GM04503 (cell line): Measurements from ENCODE around the gene NTM.

Experiments used
- DNase-seq: peaks from one replicate; pipeline ENCODE4 v3.0.0-alpha.2; 2012; ENCODE audit warnings: low read depth

NTM gene

DNA sequence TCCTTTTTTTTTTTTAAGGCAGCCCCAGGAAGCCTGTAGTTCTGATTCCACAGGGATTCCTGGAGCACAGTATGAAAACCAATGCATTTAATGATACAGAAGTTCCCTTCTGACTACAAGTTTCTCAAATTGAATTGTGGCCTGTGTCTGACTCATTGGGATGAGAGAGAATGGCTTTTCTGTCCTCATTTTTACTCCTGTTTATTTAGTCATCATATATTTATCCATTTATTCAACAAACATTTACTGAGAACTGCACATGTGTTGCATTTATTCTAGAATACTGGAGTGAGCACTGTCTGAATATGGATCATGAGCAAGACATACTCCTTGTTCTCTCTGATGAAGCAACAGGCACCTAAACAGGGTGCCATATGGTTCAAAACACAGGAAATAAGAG lies 231.2 kb downstream of the NTM start:
- DNase-seq = no peak

- no peak for DNase-seq
Measured at GRCh38 chr11:131602431-131602830, 232.0 kb downstream of the NTM start.

GRCh38 chr11:131606811-131607335 lies 236.5 kb downstream of the NTM start:
- no peak for DNase-seq

DNA sequence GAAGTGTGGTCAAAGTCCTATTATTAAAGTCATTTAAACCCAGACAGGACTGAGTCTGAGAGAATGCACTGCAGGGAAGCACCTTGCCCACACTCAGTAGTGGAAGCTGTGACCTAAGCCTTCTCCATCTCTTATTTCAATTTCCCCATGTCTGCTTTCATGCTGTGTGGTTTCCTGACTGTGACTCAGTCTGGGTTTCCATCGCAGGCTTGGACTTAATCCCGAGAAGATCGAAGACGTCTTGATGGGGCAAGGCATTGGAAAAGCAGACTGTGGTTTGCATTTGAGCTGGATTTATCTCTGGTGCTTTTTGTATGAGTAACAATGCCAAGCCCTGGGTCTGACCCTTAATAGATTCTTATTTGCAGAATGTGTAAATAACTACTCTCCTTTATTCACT lies 238.9 kb downstream of the NTM start:
- DNase-seq = peak; percentile 89

- no peak for DNase-seq
Measured at GRCh38 chr11:131609921-131610320, 239.5 kb downstream of the NTM start.

GRCh38 chr11:131611322-131611721 lies 240.9 kb downstream of the NTM start:
- DNase-seq = no peak

GRCh38 chr11:131612533-131612932 lies 242.1 kb downstream of the NTM start:
- DNase-seq = no peak

DNA sequence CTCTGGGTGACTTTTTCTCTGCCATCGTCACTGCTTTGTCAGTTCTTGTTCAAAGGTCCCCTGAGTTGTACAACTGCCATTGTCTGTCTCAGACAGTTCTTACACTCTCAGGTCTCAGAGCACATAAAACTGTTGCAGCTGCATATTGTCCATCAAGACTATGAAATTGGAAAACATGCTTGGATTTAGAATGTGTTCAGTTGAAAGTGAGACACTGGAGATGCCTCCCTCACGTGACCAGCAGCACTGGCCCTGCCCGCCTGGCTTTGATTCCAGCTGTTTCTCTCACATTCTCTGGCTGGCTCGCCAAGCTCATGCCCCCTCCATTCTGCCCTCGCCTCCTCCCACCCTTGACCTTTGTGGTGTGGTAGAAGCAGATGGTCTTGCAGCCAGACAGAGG lies 244.2 kb downstream of the NTM start:
- no peak for DNase-seq

DNA sequence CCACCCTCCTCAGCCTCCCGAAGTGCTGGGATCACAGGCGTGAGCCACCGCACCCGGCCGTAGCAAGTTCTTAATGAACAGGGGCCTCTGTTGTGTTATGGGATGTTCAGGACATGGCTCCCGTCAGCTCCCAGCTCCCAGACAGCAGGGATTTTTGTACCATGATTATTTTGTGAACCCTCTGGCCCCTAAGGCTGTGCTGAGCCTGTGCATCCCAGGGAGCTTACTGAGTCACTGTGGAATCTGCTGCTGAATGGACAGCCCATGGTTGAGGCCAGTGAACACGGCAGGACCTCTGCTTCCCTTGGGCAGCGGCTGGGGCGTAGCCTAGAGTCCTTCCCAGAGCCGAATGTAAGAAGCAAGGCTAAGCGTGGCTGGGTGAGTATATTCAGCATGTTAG lies 245.2 kb downstream of the NTM start:
- DNase-seq = no peak

GRCh38 chr11:131616481-131617140 lies 246.2 kb downstream of the NTM start:
- DNase-seq = no peak

DNA sequence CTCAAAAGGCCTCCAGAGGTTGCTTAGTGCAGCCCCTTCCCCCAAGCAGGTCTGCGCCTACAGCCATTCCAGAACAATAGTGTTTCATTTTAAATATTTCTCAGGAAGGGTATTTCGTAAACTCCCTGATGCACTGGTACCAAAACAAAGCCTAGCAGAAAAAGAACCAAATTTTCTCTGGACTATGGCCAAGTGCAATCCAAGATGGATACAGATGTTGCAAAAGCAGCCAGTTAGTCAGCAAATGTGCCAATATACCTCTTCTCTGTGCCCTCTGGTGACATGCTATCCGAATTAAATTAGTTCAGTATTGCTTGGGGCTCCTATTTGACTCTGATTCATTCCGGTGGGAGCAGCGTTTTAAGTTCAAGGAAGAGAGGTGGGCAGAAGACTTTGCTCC lies 247.8 kb downstream of the NTM start:
- DNase-seq = no peak

GRCh38 chr11:131622193-131622592 lies 251.8 kb downstream of the NTM start:
- no peak for DNase-seq

GRCh38 chr11:131624531-131624930 lies 254.1 kb downstream of the NTM start:
- no peak for DNase-seq

GRCh38 chr11:131626788-131627187 lies 256.4 kb downstream of the NTM start:
- no peak for DNase-seq

DNA sequence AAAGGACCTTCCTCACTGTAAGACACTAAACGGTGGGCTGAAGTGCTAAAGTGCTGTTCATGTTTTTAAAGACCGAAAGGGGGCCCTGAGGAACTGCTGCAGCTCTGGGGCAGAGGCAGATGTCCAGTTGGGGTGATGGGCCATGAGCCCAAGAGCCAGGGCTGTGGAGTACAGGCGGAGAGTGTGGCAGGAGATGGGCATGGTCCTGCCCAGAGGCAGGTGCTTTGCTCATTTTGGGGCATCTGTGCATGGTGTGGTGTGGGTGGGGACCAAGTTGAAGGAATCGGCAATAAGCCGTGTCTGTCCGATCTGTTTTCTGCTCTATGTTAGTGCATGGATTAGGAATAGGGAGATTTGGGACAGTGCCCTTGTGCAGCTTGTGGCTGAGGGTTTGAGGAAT lies 258.3 kb downstream of the NTM start:
- no peak for DNase-seq

GRCh38 chr11:131629925-131630540 lies 259.6 kb downstream of the NTM start:
- no peak for DNase-seq

DNA sequence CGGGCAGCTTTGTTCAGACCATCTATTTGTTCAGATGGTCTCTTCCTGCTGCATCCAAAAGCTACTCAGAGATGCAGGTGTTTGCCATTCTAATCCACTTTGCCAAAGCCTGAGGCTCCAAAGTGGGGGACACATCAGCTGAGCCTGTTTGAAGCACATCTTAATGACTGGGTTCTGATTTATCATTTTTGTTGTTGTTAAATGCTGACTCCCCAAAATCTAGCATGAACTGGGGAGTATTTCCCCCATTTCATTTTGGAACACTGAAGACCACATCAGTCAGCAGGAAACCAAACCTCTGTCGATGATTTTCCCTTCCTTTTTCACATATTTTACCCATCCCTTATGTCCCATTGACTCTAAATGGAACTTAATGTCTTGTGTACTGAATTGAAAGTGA lies 262.6 kb downstream of the NTM start:
- no peak for DNase-seq

GRCh38 chr11:131633921-131634715 lies 263.7 kb downstream of the NTM start:
- no peak for DNase-seq

DNA sequence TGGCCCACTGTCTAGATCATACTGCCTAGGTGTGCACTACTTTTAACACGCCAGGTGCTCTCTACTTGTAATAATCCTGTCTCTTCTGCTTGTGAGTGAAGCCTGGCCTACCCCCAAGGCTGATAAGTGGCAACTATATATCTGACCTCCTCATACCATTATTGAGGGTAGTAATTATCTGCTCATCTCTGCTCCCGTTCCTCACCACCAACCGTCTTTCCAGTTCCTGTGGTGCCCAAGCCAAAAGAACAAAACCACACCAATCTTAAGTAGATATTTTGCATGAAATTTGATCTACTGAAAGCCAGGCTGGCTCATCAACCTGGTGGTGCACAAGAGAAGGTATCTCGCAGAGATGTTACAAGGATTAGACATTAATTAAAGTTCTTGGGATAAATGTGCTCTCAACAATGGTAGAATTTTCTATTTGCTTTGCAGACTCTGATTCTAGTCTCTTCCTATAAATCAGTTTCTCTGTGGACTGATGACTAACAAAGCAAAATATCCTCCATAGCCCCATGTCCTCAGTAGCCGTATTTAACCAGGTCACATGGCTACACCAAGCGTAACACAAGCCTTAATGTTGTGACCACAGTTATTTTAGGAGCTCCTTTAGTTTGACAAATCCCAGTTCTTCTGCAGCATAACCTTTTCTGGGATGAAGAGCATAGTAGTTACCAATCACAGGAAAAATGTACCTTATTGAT lies 267.2 kb downstream of the NTM start:
- DNase-seq = peak; percentile 29

DNA sequence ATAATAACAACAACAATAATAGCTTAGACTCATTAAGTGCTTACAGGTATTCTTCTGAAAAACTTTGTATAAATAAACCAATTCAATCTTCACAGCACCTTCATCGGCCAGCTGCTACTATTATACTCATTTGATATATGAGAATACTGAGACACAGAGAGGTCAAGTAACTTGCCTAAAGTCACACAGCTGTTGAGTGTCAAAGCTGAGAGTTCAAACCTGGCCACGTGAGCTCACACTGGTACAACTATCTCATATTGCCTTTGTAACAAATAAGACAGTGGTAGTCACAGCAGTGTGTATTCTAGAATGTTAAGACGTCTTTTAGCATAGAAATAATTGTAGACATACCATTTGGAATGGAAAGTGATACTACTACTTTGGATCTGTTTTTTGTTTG lies 268.5 kb downstream of the NTM start:
- no peak for DNase-seq

DNA sequence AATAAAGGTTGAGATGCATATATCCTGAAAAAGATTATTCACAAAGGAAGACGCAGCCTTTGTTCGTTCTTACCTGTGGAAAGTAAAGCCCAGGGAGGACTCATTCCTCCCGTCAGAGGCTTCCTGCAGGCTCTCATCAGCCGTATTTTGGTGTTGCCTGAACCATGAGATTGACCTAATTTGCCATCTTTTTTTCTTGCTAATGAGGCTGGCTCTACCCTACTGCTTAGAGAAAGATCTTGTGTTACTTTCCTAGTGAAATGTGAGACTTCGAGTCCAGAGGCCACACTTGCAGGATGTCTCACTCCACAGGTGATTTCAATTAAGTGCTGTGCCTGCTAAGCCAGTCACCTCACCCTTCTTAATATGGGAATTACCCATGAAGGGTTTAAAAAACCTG lies 269.9 kb downstream of the NTM start:
- no peak for DNase-seq

DNA sequence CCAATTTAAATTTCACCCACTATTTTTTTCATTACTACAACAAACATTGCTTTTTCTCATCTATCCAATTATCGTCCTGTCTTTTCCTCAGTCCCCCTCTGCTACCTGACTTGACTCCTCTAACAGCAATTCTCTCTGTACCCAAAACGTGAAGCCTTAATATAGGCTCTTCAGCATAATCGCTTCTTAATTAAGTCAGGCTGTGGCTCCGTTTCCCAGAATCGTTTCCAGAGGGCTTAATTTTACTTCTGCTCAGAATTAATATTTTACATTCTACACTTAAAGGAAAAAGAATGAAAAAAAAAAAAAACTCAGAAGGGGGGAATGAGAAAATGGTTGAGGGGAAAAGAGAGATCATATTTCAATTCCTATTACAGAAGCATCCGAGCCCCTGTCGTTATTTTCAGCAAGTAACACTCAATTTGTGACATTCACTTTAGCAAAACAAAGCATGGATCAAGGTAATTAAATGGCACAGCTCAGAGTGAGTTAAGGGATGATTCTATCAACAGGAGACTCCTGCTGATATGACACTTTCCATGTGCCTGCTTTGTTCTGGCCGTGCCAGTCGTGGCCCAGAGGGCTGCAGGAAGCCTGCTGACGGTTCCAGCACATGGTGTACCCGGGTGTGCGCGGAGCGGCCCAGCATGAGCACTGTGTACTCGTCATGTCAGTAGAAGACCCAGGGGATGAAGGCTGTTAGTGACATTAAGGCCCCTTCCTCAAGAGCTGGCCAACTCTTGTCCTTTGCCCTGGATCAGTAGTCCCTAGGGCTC lies 272.5 kb downstream of the NTM start:
- no peak for DNase-seq
